Left ventricle myocardium inferior (tissue), 1 donor: ENCODE measurements around the gene STK11IP. TPM values are rescaled to one million over a fixed set of nuclear protein-coding genes. Genes with fewer than 3 reads are reported as not detected.

Experiments used
- DNase-seq: peaks from one replicate; pipeline ENCODE4 v3.0.0-alpha.2; 2020
- H3K27ac ChIP-seq: fragments of 200-600 bp; replicated peaks from 2 replicates; pipeline ENCODE4 v1.8.0; 2021
- H3K27me3 ChIP-seq: fragments of 200-600 bp; 2 replicates; pipeline ENCODE4 v1.8.0; 2021; ENCODE audit warnings: low read depth
- H3K36me3 ChIP-seq: fragments of 200-600 bp; 2 replicates; pipeline ENCODE4 v1.8.0; 2021
- H3K4me1 ChIP-seq: fragments of 200-600 bp; 2 replicates; pipeline ENCODE4 v1.8.0; 2021
- H3K4me3 ChIP-seq: fragments of 200-600 bp; 2 replicates; pipeline ENCODE4 v1.8.0; 2021; ENCODE audit warnings: mild to moderate bottlenecking, moderate library complexity
- H3K9me3 ChIP-seq: fragments of 200-600 bp; replicated peaks from 2 replicates; pipeline ENCODE4 v1.8.0; 2021
- CTCF ChIP-seq: fragments of 200-600 bp; IDR thresholded peaks from 2 replicates; pipeline ENCODE4 v1.8.0; 2021; ENCODE audit warnings: antibody characterized with exemption, mild to moderate bottlenecking, borderline replicate concordance
- intact Hi-C: fragments of 100-400 bp; cut with micrococcal nuclease; formaldehyde crosslinking; loops from one replicate; pipeline ENCODE4 v1.11.0; 2022
- total RNA-seq: library from RNA; stranded (reverse); fragmentation: NEBNext Ultra II Directional; extraction: Animal tissue kit (Norgen Biotek cat#: 25700); gene quantifications from one replicate; pipeline ENCODE4 v1.2.1, GENCODE V29; 2021
- donor health status: DM: no; HTN: yes; CAD: no; lungs with severe emphysema.

The STK11IP gene
- total RNA-seq, 1 donor from 2014 or later = 15.9 TPM

GRCh38 chr2:219578811-219579613, 18.6 kb upstream of the STK11IP start:
- H3K27ac ChIP-seq = no peak overlapping the region
- peaks cover 28% of the 10 kb centered on the region for H3K27me3 ChIP-seq
- intact Hi-C loops = no loop called here
- TF ChIP-seq CTCF = no peak
- no peaks in the 10 kb centered on the region for H3K36me3 ChIP-seq
- H3K9me3 ChIP-seq = no peaks in the 10 kb centered on the region
- no peak for DNase-seq
- peaks cover 4% of the 10 kb centered on the region for H3K4me1 ChIP-seq
- H3K4me3 ChIP-seq = no peak overlapping the region

GRCh38 chr2:219581346-219581745, 16.3 kb upstream of the STK11IP start:
- H3K9me3 ChIP-seq = no peaks in the 10 kb centered on the region
- TF ChIP-seq CTCF = no peak
- H3K36me3 ChIP-seq = no peaks in the 10 kb centered on the region
- DNase-seq = no peak
- peaks cover 4% of the 10 kb centered on the region for H3K4me1 ChIP-seq
- no peak overlapping the region for H3K27ac ChIP-seq
- intact Hi-C loops = no loop called here
- peaks cover 23% of the 10 kb centered on the region for H3K27me3 ChIP-seq
- H3K4me3 ChIP-seq = no peak overlapping the region

- no peaks in the 10 kb centered on the region for H3K36me3 ChIP-seq
- H3K9me3 ChIP-seq = no peaks in the 10 kb centered on the region
- H3K27ac ChIP-seq = no peak overlapping the region
- H3K4me1 ChIP-seq = peaks cover 5% of the 10 kb centered on the region
- DNase-seq = no peak
- no peaks in the 10 kb centered on the region for H3K27me3 ChIP-seq
- intact Hi-C loops = no loop called here
- TF ChIP-seq CTCF = no peak
- no peak overlapping the region for H3K4me3 ChIP-seq
Observed at GRCh38 chr2:219591091-219591490, 6.6 kb upstream of the STK11IP start.

- no peaks in the 10 kb centered on the region for H3K27me3 ChIP-seq
- no peak overlapping the region for H3K4me3 ChIP-seq
- no peak overlapping the region for H3K27ac ChIP-seq
- TF ChIP-seq CTCF = no peak
- peaks cover 18% of the 10 kb centered on the region for H3K4me1 ChIP-seq
- no peaks in the 10 kb centered on the region for H3K36me3 ChIP-seq
- no peaks in the 10 kb centered on the region for H3K9me3 ChIP-seq
- no peak for DNase-seq
- intact Hi-C loops = no loop called here
Observed at GRCh38 chr2:219592736-219593135, 4.9 kb upstream of the STK11IP start.

- H3K4me3 ChIP-seq = no peak overlapping the region
- intact Hi-C loops = no loop called here
- peaks cover 19% of the 10 kb centered on the region for H3K4me1 ChIP-seq
- H3K27ac ChIP-seq = no peak overlapping the region
- H3K36me3 ChIP-seq = no peaks in the 10 kb centered on the region
- no peak for DNase-seq
- TF ChIP-seq CTCF = no peak
- no peaks in the 10 kb centered on the region for H3K9me3 ChIP-seq
- H3K27me3 ChIP-seq = no peaks in the 10 kb centered on the region
Observed at GRCh38 chr2:219593154-219593553, 4.5 kb upstream of the STK11IP start.
